Keratinocyte (primary cell): Measurements from ENCODE around the gene LAMA3. TPM values are rescaled to one million over a fixed set of nuclear protein-coding genes. Genes with fewer than 3 reads are reported as not detected.

Experiments used
- DNase-seq: peaks from one replicate; pipeline ENCODE4 v3.0.0-alpha.2; 2011; ENCODE audit warnings: low read depth, missing footprints, low spot score
- FAIRE-seq: peaks from 2 replicates; lab custom pipeline; 2011; peaks lifted over from hg19 to GRCh38; lab: Jason Lieb, UNC
- H2AFZ ChIP-seq: 2 replicates; pipeline ENCODE4 v1.6.0; 2012; ENCODE audit warnings: low read length, control low read depth, inconsistent platforms; ENCODE audit not compliant: control insufficient read depth
- H3K27ac ChIP-seq: 2 replicates; pipeline ENCODE4 v1.5.1; 2011; ENCODE audit warnings: low read length; ENCODE audit not compliant: control insufficient read depth, insufficient read depth
- H3K27me3 ChIP-seq: 3 replicates; pipeline ENCODE4 v1.6.0; 2011; ENCODE audit warnings: low read length; ENCODE audit not compliant: control insufficient read depth, insufficient read depth; ENCODE audit errors: extremely low read depth
- H3K36me3 ChIP-seq, 2 experiments: 2 replicates in 1 of 2; 3 replicates in 1 of 2; pipeline ENCODE4 v1.5.1; 2011; ENCODE audit warnings: low read length in 2 of 2, mild to moderate bottlenecking in 1 of 2; ENCODE audit not compliant: control insufficient read depth in 2 of 2, insufficient read depth in 2 of 2; ENCODE audit errors: extremely low read depth in 1 of 2
- H3K4me1 ChIP-seq: 3 replicates; pipeline ENCODE4 v1.5.1; 2011; ENCODE audit warnings: low read length; ENCODE audit not compliant: control insufficient read depth, insufficient read depth; ENCODE audit errors: extremely low read depth
- H3K4me2 ChIP-seq: 3 replicates; pipeline ENCODE4 v1.6.0; 2011; ENCODE audit warnings: low read depth, low read length; ENCODE audit not compliant: control insufficient read depth, insufficient read depth; ENCODE audit errors: extremely low read depth
- H3K4me3 ChIP-seq, 3 experiments: fragments of 200-600 bp in 1 of 3; sonication (generic) in 1 of 3; 2 replicates in 2 of 3; 3 replicates in 1 of 3; pipeline ENCODE4 v1.5.1; 2011 to 2016; ENCODE audit warnings: low read length in 3 of 3, mild to moderate bottlenecking in 3 of 3, control low read depth in 2 of 3, inconsistent platforms in 1 of 3, low read depth in 1 of 3, mixed read lengths in 1 of 3, mixed run types in 1 of 3, moderate library complexity in 1 of 3; ENCODE audit not compliant: control insufficient read depth in 2 of 3, insufficient read depth in 2 of 3; ENCODE audit errors: extremely low read depth in 1 of 3
- H3K79me2 ChIP-seq: 2 replicates; pipeline ENCODE4 v1.6.0; 2012; ENCODE audit warnings: low read length; ENCODE audit not compliant: control insufficient read depth, insufficient read depth
- H3K9ac ChIP-seq: 3 replicates; pipeline ENCODE4 v1.6.0; 2011; ENCODE audit warnings: low read length; ENCODE audit not compliant: control insufficient read depth, insufficient read depth; ENCODE audit errors: extremely low read depth
- H3K9me1 ChIP-seq: 3 replicates; pipeline ENCODE4 v1.6.0; 2011; ENCODE audit warnings: low read length; ENCODE audit not compliant: control insufficient read depth, insufficient read depth; ENCODE audit errors: extremely low read depth
- H3K9me3 ChIP-seq: 2 replicates; pipeline ENCODE4 v1.5.1; 2012; ENCODE audit warnings: low read depth, low read length; ENCODE audit not compliant: control insufficient read depth
- H4K20me1 ChIP-seq: 3 replicates; pipeline ENCODE4 v1.6.0; 2011; ENCODE audit warnings: low read length; ENCODE audit not compliant: control insufficient read depth, insufficient read depth; ENCODE audit errors: extremely low read depth
- CTCF ChIP-seq, 3 experiments: IDR thresholded peaks in 1 of 3; conservative IDR thresholded peaks in 1 of 3; optimal IDR thresholded peaks in 1 of 3; 2 replicates in 2 of 3; 3 replicates in 1 of 3; pipeline versions ENCODE3 to v1.5.1; 2011; ENCODE audit warnings: low read length in 3 of 3, mild to moderate bottlenecking in 3 of 3, moderate library complexity in 2 of 3, control low read depth in 1 of 3, inconsistent platforms in 1 of 3; ENCODE audit not compliant: insufficient read depth in 2 of 3; ENCODE audit errors: extremely low read depth in 1 of 3
- EZH2 ChIP-seq: IDR thresholded peaks from one replicate; pipeline ENCODE4 v1.6.1; 2012; ENCODE audit warnings: inconsistent platforms, mild to moderate bottlenecking, low read length, moderate library complexity
- dilution Hi-C: fragments of 300-500 bp; cut with MboI; formaldehyde crosslinking; loops from one replicate; pipeline ENCODE4 v1.7.0; 2020; ENCODE audit warnings: low sequenced_read_pairs; ENCODE audit not compliant: extremely low pct_ligation_motif_present
- polyA plus RNA-seq, 5 experiments: library from polyadenylated mRNA; depleted of rRNA in 3 of 5; stranded (reverse) in 3 of 5; stranded (forward) in 1 of 5; unstranded in 1 of 5; fragments of >200 nt; gene quantifications; 1 replicate in 1 of 5; 2 replicates in 3 of 5; 3 replicates in 1 of 5; pipeline versions ENCODE4 v1.2.1 to v1.2.3, GENCODE V29; 2011 to 2012; ENCODE audit warnings: missing spikeins in 2 of 5, low read depth in 1 of 5, low replicate concordance in 1 of 5

The LAMA3 gene
- polyA plus RNA-seq, 1 donor (not counting 4 experiments of a cell fraction or from before 2014, with no cell fraction given), result 1,944 TPM

- H3K4me1 ChIP-seq, result peaks cover 10% of the 10 kb centered on the region
- DNase-seq (no peak), FAIRE-seq (no peak)
- H3K4me3 ChIP-seq, result no peak overlapping the region
- no peak overlapping the region for H3K9ac ChIP-seq
- dilution Hi-C loops, result no loop called here
- TF ChIP-seq CTCF (optimal IDR thresholded peaks at IDR 0.05 in 1 of 3, IDR thresholded peaks at IDR 0.05 in 1 of 3, conservative IDR thresholded peaks at IDR 0.05 in 1 of 3; ENCODE audit: extremely low read depth in 1 of 3, insufficient read depth in 2 of 3, low read length in 3 of 3), result no peak
- no peak for TF ChIP-seq EZH2
- no peaks in the 10 kb centered on the region for H3K36me3 ChIP-seq
- no peaks in the 10 kb centered on the region for H3K9me1 ChIP-seq
- H3K27ac ChIP-seq, result no peak overlapping the region
- H3K79me2 ChIP-seq, result no peaks in the 10 kb centered on the region
- no peak overlapping the region for H3K4me2 ChIP-seq
- H3K27me3 ChIP-seq, result no peaks in the 10 kb centered on the region
- no peak overlapping the region for H2AFZ ChIP-seq
- H4K20me1 ChIP-seq, result no peaks in the 10 kb centered on the region
- H3K9me3 ChIP-seq, result no peaks in the 10 kb centered on the region
These were observed 314.0 kb downstream of the LAMA3 start for GRCh38 chr18:24003288-24003687.

GRCh38 chr18:24003903-24004640 is 314.8 kb downstream of the LAMA3 start:
- Histone ChIP-seq H3K9me3 (no peaks in the 10 kb centered on the region), H3K36me3 (no peaks in the 10 kb centered on the region), H3K27ac (no peak overlapping the region), H3K79me2 (no peaks in the 10 kb centered on the region), H4K20me1 (no peaks in the 10 kb centered on the region), H3K27me3 (no peaks in the 10 kb centered on the region), H2AFZ (no peak overlapping the region), H3K4me1 (peaks cover 4% of the 10 kb centered on the region), H3K4me3 (no peak overlapping the region), H3K9me1 (no peaks in the 10 kb centered on the region), H3K9ac (no peak overlapping the region), H3K4me2 (no peak overlapping the region)
- DNase-seq, result no peak
- dilution Hi-C loops, result no loop called here
- FAIRE-seq, result no peak
- TF ChIP-seq EZH2 (no peak), CTCF (optimal IDR thresholded peaks at IDR 0.05 in 1 of 3, IDR thresholded peaks at IDR 0.05 in 1 of 3, conservative IDR thresholded peaks at IDR 0.05 in 1 of 3; ENCODE audit: extremely low read depth in 1 of 3, insufficient read depth in 2 of 3, low read length in 3 of 3) (no peak)

Other genes with a start within 250 kb of the LAMA3 start
- 34.7 to 68.6 TPM (median 46.7 TPM) in 3 replicates for gene RIOK3, start 236.2 kb upstream of the LAMA3 start, polyA plus RNA-seq
- gene RMC1, start 185.9 kb upstream of the LAMA3 start, polyA plus RNA-seq, result 19.5 to 26.4 TPM (median 25.3 TPM) in 3 replicates
- gene NPC1, start 102.9 kb upstream of the LAMA3 start, polyA plus RNA-seq, result 43.0 to 57.8 TPM (median 49.9 TPM) in 3 replicates
- gene ANKRD29, start 26.5 kb upstream of the LAMA3 start, polyA plus RNA-seq, result 2.4 to 8.5 TPM (median 3.7 TPM) in 3 replicates